Tongue (tissue), 2 donors: Measurements from ENCODE around the gene PRRG3. TPM values are rescaled to one million over a fixed set of nuclear protein-coding genes. Genes with fewer than 3 reads are reported as not detected.

Source experiments
- DNase-seq: peaks from one replicate; pipeline ENCODE4 v3.0.0-alpha.2; 2015
- total RNA-seq: library from RNA; depleted of rRNA; stranded (reverse); fragments of >200 nt; gene quantifications from one replicate; pipeline ENCODE4 v1.2.3, GENCODE V29; 2014

Gene PRRG3
- total RNA-seq, 1 donor from 2014 or later, result 13.2 TPM

DNA sequence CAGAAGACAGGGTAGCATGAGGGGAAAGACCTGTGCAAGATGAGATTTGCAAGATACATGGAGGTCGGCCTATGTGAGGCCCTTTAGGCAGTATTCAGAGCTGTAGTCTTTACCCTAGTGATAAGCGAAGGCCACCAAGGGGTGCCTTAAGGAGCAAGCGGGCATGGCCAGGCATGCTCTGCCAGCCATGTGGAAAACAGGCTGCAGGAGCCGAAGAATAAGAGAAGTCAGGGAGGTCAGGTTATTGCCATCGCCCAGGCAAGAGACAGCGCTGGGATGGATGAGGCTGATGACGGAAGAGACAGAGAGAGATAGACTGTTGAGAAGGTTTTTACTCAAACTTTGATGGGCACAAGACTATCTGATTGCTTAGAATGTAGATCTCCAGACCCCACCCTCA, 13.6 kb downstream of the PRRG3 start:
- DNase-seq, result no peak

DNA sequence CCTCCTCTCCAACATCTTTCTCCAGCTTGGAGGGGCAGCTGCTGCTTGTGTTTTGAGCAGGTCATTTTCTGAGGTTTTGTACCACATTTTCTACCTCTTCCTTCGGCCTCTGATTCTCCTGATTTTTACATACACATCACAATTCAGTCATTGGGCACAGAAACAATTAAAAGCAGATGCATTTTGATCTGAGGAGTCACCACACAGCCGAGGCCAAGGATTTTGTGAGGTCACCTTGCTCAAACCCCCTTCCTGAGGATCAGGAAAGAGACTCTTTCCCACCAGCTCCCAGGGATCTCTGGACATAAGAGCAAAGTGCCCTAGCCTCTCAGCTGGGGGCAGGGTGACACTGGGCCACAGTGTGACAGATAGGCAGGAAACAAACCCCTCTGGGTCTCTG, 15.2 kb downstream of the PRRG3 start:
- DNase-seq, result no peak

DNA sequence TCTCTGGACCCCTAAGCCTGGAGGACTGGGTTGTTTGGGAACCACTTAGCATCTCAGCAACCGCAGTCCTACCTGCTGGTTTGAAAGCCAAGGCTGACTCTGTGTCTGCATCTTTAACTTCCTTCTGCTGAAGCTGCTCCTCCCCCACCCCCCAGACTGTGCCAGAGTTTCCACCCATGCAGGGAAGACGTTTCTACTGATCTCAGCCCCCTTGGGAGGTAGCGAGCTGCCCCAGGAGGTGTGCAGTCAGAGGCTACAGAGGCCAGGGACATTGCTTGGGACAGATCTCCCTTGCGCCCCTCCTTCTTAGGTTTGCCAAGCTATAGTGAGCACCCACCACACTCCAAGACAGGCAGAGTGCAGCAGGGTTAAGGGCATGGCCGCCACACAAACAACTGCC, 15.9 kb downstream of the PRRG3 start:
- DNase-seq, result no peak

DNA sequence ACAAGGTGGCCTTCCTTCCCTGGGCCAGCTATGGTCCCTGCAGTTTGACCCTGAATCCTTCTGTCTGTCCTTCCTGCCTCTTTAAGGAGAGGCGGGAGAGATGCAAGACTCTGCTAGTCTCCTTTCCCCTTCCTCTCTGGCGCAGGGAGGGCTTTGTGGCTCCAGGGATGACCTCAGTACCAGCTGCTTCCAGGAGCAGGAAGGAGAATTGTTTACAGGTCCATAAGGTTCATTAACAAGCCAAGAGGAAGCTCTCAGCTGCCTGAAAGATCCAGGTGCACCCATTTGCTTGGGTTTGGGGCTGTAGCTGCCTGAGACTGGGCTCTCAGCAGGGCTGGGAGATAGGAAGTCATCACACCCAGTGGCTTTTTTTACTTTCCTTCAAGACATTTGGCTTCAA, 16.5 kb downstream of the PRRG3 start:
- peak; percentile 65 for DNase-seq

DNA sequence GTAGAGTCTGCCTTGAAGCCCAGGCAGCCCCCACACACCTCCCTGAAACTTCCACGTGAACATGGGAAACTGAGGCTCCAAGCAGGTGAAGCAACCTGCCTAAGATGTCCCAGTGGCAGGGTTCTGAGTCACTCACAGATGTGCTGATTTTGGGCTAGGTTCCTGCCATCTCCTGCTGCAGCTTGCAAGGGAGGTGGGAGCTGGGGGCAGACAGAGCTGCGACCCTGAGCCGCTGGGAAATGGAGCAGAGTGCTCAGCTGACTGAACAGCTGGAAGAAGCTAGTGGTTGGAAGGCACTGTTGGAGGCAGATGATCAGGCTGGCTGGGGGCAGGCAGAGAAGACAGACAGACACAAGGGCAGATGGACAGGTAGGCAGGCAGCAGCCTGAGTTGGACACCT, 17.0 kb downstream of the PRRG3 start:
- no peak for DNase-seq

DNA sequence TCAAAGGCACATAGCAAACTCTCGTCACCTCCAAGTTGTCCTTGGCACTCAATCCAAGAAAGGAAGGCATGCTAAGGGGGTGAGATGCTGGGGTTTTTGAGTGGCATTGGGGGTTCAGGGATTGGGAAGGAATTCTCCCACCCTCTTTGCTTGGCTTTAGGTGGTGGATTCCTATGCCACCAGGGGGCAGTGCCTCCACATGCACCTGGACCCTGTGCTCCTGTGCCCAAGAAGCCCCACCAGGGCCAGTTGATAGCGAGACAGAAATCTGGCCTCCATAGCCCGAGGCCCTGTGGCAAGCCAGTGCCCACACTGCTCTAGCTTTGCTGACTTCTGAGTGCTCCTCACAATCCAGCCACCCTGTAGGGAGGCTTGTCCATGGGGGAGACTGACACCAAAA, 18.6 kb downstream of the PRRG3 start:
- DNase-seq, result no peak

DNA sequence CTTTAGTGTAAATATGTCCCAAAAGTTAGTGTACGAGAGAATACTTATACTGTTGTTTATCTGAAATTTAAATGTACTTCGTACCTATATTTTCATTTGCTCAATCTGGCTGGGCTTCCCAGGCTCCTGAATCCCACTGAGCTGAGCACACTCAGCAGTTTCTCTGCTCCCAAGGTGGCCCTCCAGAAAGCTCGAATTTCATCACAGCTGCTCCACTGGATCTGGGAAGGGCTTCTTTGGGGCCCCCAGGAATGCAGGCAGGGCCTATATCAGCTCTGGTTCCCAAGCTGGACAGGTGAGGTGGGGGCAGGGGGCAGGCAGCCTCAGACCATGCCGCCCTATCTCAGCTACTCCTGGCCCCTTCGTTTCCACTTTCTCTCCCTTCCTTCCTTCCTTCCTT, 19.1 kb downstream of the PRRG3 start:
- peak; percentile 58 for DNase-seq

DNA sequence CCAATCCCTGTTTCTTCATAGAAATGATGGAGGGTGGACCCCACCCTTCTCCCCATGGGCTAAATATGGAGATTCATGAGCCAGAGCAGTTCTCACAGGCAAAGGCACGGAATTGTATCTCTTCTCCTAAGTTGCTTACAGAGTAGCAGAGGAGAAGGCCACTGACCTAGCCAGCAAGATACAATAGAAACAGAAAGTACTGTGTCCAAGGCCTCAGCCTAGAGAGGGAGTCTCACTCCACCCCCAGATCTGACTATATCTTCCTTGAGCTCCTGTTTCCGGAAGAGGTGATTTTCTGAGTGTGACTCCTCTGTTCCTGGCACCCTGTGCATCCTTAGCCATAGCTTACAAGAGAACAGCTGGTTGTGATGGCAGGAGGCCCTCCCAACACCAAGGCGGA, 20.5 kb downstream of the PRRG3 start, which contains the start of gene FATE1:
Gene FATE1, plus strand, starts transcription at position 284 of the 400 bp plus-strand sequence. Its CDS starts 85 bp downstream, at position 369.
- DNase-seq, result no peak

- DNase-seq, result peak; percentile 73
Observed at GRCh38 chrX:151722241-151722846, 27.1 kb downstream of the PRRG3 start.

- no peak for DNase-seq
Observed at GRCh38 chrX:151723156-151723760, 28.0 kb downstream of the PRRG3 start.

- no peak for DNase-seq
Observed at GRCh38 chrX:151724563-151725337, 29.5 kb downstream of the PRRG3 start.

DNA sequence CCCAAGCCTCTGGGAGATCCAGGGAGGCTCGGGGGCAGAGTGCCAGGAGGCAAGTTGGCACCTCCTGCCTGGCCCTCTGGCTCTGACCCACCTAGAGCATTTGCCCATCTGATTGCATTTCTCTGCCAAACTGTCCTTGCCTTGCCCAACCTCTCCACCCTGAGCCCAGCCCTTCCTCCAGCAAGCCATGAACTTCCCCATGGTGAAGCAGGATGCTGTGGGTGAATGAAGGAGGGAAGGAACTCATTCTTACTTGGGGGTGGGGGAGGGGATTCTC, 30.0 kb downstream of the PRRG3 start:
- DNase-seq, result no peak

- DNase-seq, result no peak
Observed at GRCh38 chrX:151726751-151727150, 31.5 kb downstream of the PRRG3 start.

DNA sequence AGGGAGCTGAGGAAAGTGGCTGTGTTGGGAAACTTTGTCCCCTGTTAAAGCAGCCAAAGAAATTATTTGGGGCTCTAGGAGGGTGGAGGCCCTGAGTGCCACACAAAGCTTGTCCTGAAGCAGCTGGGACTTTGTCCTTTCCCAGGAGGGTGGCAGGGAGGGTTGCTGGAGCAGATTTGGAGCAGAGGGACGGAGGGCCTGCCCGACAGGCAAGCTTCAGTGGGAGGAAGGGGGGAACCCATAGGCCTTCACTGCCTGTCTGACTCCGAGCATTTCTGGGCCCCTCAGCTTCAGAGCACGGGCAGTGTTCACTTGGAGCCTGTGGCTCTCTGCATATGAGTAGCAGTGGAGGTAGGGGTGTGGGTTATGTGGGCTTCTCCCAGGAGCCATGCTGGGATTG, 32.1 kb downstream of the PRRG3 start:
- DNase-seq, result no peak

DNA sequence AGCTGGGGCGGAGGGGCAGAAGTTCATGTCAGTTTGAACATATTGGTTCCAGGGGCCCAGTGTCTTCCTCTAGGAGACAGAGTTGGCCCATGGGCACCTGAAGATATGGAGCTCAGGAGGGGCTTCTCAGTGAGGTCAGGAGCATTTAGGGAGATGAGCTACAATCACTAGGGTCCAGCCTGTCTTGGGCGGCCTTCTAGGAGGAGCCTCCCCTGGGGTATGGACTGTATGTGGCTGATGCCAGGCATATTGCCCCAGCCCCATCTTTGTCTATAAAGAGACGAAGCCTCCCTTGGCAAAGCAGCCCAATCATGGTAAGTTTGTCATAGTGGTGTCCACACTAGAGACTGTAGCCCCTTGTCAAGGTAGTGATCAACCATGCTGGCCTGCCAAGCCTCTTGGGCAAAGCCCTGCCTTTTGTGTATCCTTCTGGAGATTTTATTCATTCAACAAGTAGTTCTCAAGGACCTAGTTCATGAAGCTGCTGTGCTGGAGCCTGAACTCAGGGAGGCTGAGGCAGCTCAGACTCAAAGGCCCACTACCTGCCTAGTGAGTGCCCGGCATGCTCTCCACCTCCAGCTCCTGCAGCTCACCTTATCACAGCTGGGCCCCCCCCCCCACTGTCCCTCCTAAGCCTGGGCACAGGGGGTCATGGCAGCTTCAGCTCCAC, 33.9 kb downstream of the PRRG3 start:
- no peak for DNase-seq

DNA sequence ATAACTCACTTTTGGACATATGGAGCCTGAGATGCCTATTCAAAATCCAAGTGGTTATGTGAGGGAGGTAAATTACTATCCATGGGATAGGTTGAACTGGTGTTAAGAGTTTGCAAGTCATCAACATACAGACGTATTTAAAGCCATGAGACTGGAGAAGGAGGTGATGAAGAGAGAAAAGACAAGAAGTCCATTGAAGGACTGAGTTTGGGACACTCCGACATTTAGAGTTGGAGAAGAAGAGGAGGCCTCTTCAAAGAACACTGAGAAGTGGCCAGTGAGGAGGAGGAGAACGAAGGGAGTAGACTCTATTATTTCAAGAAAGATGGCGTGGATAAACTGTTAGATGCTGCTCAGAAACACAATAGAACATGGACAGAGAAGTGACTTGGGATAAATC, 39.2 kb downstream of the PRRG3 start, which contains the start of gene CNGA2:
Gene CNGA2, plus strand, starts transcription at position 301 of the 400 bp plus-strand sequence. CDS start 3,738 bp downstream, outside the sequence.
- no peak for DNase-seq

DNA sequence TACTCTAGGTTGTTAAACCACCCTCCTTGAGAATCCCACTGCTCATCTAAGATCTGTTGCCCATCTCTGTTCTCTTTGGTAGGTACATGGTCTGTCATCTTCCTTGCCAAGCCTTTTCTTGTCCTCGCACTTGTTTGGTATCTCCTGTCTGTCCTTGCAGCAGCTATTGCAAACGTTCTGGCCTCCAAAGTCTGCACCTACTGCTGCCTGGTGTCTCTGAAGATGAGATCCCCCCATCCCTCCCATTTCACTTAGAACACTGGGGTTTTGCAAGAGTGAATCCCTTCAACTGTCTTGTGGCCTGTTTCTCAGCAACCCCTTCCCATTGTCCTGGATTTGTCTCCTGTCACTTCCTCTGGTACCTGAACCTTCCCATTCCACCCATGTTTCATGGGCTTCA, 40.0 kb downstream of the PRRG3 start:
- no peak for DNase-seq

DNA sequence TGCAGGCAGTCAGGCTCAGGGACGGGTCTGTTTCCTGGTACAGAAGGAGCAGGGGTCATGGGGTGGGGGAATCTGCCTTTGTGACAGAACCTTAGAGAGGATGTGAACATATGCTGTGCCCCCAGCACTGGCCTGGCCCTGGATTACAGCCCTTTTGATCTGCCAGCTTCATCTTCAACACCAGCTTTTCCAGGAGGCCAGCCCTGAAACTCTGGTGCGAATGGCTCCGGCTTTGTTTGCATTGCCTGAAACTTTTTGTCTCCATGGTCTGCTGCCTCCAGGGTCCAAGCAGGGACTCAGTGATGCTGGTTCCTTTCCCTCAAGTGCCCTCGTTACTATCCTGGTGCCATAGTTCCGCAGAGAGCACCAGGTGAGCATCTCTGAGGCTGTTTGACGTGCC, 41.4 kb downstream of the PRRG3 start:
- DNase-seq, result no peak

DNA sequence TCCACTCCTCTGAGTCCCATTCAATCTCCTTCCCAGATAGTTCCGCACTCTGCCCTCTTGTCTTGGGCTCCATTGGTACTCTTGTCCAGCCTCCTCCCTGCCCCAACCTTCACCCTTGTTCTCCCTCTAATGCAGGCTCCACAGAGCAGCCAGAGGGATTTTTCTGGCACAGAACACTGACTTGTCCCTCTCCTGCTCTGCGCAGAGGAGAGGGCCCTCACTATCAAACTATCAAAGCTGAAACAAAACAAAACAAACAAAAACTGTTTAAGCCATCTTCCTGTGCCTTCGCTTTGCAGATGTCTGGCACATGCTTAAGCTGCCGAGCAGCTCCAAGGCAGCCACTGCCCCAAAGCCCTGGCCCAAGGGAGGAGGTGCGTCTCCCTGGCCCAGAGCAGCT, 42.2 kb downstream of the PRRG3 start:
- DNase-seq, result no peak

DNA sequence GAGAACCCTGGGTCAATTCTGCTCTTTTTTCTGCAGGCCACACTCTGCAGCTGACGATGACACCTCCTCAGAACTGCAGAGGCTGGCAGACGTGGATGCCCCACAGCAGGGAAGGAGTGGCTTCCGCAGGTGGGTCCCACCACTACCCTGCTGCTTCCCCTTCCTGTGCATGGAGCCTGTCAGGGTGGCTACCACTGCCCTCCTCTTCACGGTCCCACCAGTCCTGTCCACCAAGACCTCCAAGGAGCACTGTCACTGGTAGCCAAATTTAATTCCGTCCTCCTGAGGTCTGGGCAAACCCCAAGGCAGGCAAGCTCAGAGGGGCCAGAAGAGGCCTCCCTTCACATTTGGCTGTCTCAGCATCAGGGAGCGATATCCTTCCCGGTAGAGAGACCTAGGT, 43.5 kb downstream of the PRRG3 start:
- no peak for DNase-seq

- no peak for DNase-seq
Observed at GRCh38 chrX:151741606-151742005, 46.3 kb downstream of the PRRG3 start.

DNA sequence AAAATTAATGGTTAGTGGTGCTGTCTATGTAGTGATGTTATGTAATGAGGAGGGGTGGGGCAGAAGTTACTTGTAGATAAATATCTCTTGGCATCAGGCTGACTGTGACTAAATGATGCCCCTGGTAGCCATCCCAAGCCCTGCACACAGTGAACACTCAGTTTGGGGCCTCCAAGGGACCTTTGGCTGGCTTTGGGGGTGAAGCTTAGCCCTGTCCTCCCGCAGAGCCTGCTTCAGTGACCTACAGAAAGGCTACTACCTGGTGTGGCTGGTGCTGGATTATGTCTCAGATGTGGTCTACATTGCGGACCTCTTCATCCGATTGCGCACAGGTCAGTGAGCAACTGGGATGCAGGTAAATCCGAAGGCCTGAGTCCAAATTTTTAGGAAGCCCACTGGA, 47.1 kb downstream of the PRRG3 start:
- no peak for DNase-seq
